Neural cell (in vitro differentiated cells): Measurements from ENCODE around the gene PREX1.

ENCODE experiments used
- EP300 ChIP-seq: fragments of 450-650 bp; conservative IDR thresholded peaks from 2 replicates; pipeline ENCODE4 v1.6.1; 2014; ENCODE audit warnings: antibody characterized with exemption, mild to moderate bottlenecking, moderate library complexity; ENCODE audit not compliant: poor library complexity, severe bottlenecking
- EZH2 ChIP-seq: fragments of 200-600, 300-800 bp; shearing (Covaris generic), sonication (generic); IDR thresholded peaks from 2 replicates; pipeline ENCODE4 v1.6.1; 2014; ENCODE audit warnings: antibody characterized with exemption, low read length, borderline replicate concordance, mild to moderate bottlenecking; ENCODE audit not compliant: insufficient read depth, poor library complexity, severe bottlenecking
- POLR2AphosphoS5 ChIP-seq: IDR thresholded peaks from 2 replicates; pipeline ENCODE4 v1.6.1; 2012
- RAD21 ChIP-seq: fragments of 450-650 bp; conservative IDR thresholded peaks from 2 replicates; pipeline ENCODE4 v1.6.1; 2014; ENCODE audit warnings: antibody characterized with exemption, mild to moderate bottlenecking, moderate library complexity
- TF ChIP-seq, protein P1 (sequence below): IDR thresholded peaks from 2 replicates; pipeline ENCODE4 v1.6.1; 2012; ENCODE audit warnings: borderline replicate concordance
- TF ChIP-seq, protein P2 (sequence below): fragments of 450-650 bp; IDR thresholded peaks from 2 replicates; pipeline ENCODE4 v1.5.1; 2014; ENCODE audit warnings: antibody characterized with exemption, mild to moderate bottlenecking, moderate library complexity; ENCODE audit not compliant: poor library complexity, severe bottlenecking

DNA sequence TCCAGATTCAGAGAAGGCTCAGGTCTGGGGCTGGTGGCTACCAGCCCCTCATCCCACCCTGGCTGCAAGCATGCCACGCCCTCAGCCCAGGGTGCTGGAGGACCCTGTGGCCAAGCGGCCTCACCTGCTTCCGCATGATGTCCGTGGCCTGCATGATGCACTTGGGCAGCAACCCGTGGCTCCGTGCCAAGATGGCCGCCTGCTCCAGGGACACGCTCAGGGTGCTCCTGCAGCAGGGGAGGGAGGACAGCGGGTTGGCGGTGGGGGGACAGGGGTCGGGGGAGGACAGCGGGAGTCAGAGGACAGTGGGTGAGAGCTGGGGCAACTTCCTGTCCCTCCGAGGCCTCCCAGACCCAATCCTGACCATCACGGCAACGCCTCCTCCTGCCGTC, 200.1 kb downstream of the PREX1 start:
- TF ChIP-seq, protein P1, sequence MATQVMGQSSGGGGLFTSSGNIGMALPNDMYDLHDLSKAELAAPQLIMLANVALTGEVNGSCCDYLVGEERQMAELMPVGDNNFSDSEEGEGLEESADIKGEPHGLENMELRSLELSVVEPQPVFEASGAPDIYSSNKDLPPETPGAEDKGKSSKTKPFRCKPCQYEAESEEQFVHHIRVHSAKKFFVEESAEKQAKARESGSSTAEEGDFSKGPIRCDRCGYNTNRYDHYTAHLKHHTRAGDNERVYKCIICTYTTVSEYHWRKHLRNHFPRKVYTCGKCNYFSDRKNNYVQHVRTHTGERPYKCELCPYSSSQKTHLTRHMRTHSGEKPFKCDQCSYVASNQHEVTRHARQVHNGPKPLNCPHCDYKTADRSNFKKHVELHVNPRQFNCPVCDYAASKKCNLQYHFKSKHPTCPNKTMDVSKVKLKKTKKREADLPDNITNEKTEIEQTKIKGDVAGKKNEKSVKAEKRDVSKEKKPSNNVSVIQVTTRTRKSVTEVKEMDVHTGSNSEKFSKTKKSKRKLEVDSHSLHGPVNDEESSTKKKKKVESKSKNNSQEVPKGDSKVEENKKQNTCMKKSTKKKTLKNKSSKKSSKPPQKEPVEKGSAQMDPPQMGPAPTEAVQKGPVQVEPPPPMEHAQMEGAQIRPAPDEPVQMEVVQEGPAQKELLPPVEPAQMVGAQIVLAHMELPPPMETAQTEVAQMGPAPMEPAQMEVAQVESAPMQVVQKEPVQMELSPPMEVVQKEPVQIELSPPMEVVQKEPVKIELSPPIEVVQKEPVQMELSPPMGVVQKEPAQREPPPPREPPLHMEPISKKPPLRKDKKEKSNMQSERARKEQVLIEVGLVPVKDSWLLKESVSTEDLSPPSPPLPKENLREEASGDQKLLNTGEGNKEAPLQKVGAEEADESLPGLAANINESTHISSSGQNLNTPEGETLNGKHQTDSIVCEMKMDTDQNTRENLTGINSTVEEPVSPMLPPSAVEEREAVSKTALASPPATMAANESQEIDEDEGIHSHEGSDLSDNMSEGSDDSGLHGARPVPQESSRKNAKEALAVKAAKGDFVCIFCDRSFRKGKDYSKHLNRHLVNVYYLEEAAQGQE: no peak
- TF ChIP-seq, protein P2, sequence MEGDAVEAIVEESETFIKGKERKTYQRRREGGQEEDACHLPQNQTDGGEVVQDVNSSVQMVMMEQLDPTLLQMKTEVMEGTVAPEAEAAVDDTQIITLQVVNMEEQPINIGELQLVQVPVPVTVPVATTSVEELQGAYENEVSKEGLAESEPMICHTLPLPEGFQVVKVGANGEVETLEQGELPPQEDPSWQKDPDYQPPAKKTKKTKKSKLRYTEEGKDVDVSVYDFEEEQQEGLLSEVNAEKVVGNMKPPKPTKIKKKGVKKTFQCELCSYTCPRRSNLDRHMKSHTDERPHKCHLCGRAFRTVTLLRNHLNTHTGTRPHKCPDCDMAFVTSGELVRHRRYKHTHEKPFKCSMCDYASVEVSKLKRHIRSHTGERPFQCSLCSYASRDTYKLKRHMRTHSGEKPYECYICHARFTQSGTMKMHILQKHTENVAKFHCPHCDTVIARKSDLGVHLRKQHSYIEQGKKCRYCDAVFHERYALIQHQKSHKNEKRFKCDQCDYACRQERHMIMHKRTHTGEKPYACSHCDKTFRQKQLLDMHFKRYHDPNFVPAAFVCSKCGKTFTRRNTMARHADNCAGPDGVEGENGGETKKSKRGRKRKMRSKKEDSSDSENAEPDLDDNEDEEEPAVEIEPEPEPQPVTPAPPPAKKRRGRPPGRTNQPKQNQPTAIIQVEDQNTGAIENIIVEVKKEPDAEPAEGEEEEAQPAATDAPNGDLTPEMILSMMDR: no peak
- no peak for TF ChIP-seq POLR2AphosphoS5
- no peak for TF ChIP-seq EP300
- no peak for TF ChIP-seq EZH2
- no peak for TF ChIP-seq RAD21
